DOHH2 (cell line): ENCODE data around the gene DPH7.

Source experiments
- H3F3A ChIP-seq: fragments of 200-600 bp; sonication (generic), shearing (Covaris generic); 2 replicates; pipeline ENCODE4 v1.6.0; 2016; ENCODE audit warnings: antibody characterized with exemption, mild to moderate bottlenecking; ENCODE audit not compliant: control insufficient read depth, insufficient read depth
- H3K27ac ChIP-seq: fragments of 200-600 bp; sonication (generic); 2 replicates; pipeline ENCODE4 v1.5.1; 2014; ENCODE audit warnings: low read depth, mild to moderate bottlenecking, low read length, moderate library complexity
- H3K27me3 ChIP-seq: fragments of 200-600 bp; sonication (generic); 2 replicates; pipeline ENCODE4 v1.6.1; 2014; ENCODE audit warnings: mild to moderate bottlenecking, low read length, mixed read lengths; ENCODE audit not compliant: control insufficient read depth
- H3K36me3 ChIP-seq: fragments of 200-600 bp; sonication (generic); 2 replicates; pipeline ENCODE4 v1.6.1; 2014; ENCODE audit warnings: mild to moderate bottlenecking, low read length, moderate library complexity, mixed read lengths; ENCODE audit not compliant: control insufficient read depth
- H3K4me1 ChIP-seq: fragments of 200-600 bp; sonication (generic); 2 replicates; pipeline ENCODE4 v1.6.1; 2014; ENCODE audit warnings: mild to moderate bottlenecking, low read length, mixed read lengths; ENCODE audit not compliant: control insufficient read depth
- H3K4me2 ChIP-seq: fragments of 200-600 bp; sonication (generic); 2 replicates; pipeline ENCODE4 v1.6.0; 2014; ENCODE audit warnings: mild to moderate bottlenecking, low read length, moderate library complexity
- H3K4me3 ChIP-seq: fragments of 200-600 bp; sonication (generic); 2 replicates; pipeline ENCODE4 v1.5.1; 2014; ENCODE audit warnings: mild to moderate bottlenecking, low read length, mixed read lengths
- H3K79me2 ChIP-seq: fragments of 200-600 bp; sonication (generic); 2 replicates; pipeline ENCODE4 v1.6.1; 2014; ENCODE audit warnings: mild to moderate bottlenecking, low read length, mixed read lengths; ENCODE audit not compliant: control insufficient read depth
- H3K9me2 ChIP-seq: fragments of 200-600 bp; sonication (generic); replicated peaks from 2 replicates; pipeline ENCODE4 v1.6.1; 2014; ENCODE audit warnings: mild to moderate bottlenecking, low read length, mixed read lengths; ENCODE audit not compliant: control insufficient read depth
- H3K9me3 ChIP-seq: fragments of 200-600 bp; sonication (generic); 2 replicates; pipeline ENCODE4 v1.6.1; 2014; ENCODE audit warnings: antibody characterized with exemption, low read length, mixed read lengths; ENCODE audit not compliant: control insufficient read depth, insufficient read depth
- H4K20me1 ChIP-seq: fragments of 200-600 bp; sonication (generic); 2 replicates; pipeline ENCODE4 v1.6.0; 2014; ENCODE audit warnings: low read depth, mild to moderate bottlenecking, antibody characterized with exemption, low read length, moderate library complexity; ENCODE audit not compliant: control insufficient read depth, insufficient read depth
- CTCF ChIP-seq: fragments of 200-600 bp; sonication (generic); IDR thresholded peaks from one replicate; pipeline ENCODE4 v1.5.1; 2014; ENCODE audit warnings: antibody characterized with exemption, mild to moderate bottlenecking, low read depth, low read length; ENCODE audit not compliant: poor library complexity, severe bottlenecking
- EZH2phosphoT487 ChIP-seq: fragments of 200-600 bp; sonication (generic); IDR thresholded peaks from 2 replicates; pipeline ENCODE4 v1.6.1; 2017; ENCODE audit warnings: borderline replicate concordance, mild to moderate bottlenecking, antibody characterized with exemption, low read length, moderate library complexity, mixed read lengths

Gene DPH7

GRCh38 chr9:137605121-137606004, 26.6 kb upstream of the DPH7 start, which contains the start of gene ARRDC1:
TSS of gene ARRDC1 (plus strand) at chr9:137605686. CDS start at chr9:137605718, 32 bp downstream.
- Histone ChIP-seq H3K4me3 (peak within 1 kb of the TSS; percentile 72), H3K4me1 (peaks cover 26% of the 10 kb centered on the region), H3K9me3 (no peaks in the 10 kb centered on the region), H3K9me2 (no peaks in the 10 kb centered on the region), H3K36me3 (no peaks in the 10 kb centered on the region), H3K79me2 (peaks cover 22% of the 10 kb centered on the region), H3K27ac (peak within 1 kb of the TSS; percentile 34; the same call in 1 of the 2 replicates), H3F3A (0 out of 2 replicates have a peak, but pooled peaks cover 4% of the 10 kb centered on the region), H4K20me1 (peaks cover 14% of the 10 kb centered on the region), H3K27me3 (peaks cover 3% of the 10 kb centered on the region; the same call in 1 of the 2 replicates), H3K4me2 (peak within 1 kb of the TSS; percentile 93)
- no peak for TF ChIP-seq EZH2phosphoT487
- TF ChIP-seq CTCF = no peak

- Histone ChIP-seq H4K20me1 (peaks cover 14% of the 10 kb centered on the region), H3K4me1 (peaks cover 26% of the 10 kb centered on the region), H3K9me3 (no peaks in the 10 kb centered on the region), H3K4me3 (peak overlapping the region; percentile 52), H3K27me3 (peaks cover 3% of the 10 kb centered on the region; the same call in 1 of the 2 replicates), H3F3A (0 out of 2 replicates have a peak, but pooled peaks cover 4% of the 10 kb centered on the region), H3K27ac (no peak overlapping the region), H3K36me3 (no peaks in the 10 kb centered on the region), H3K4me2 (peak overlapping the region; percentile 68), H3K9me2 (no peaks in the 10 kb centered on the region), H3K79me2 (peaks cover 22% of the 10 kb centered on the region)
- TF ChIP-seq CTCF (no peak), EZH2phosphoT487 (no peak)
Measured at GRCh38 chr9:137604345-137605086, 25.8 kb upstream of the DPH7 start.

- Histone ChIP-seq H3K4me1 (peaks cover 26% of the 10 kb centered on the region), H4K20me1 (peaks cover 14% of the 10 kb centered on the region), H3K9me2 (no peaks in the 10 kb centered on the region), H3K4me2 (peak overlapping the region; percentile 68; the same call in 1 of the 2 replicates), H3K27me3 (peaks cover 3% of the 10 kb centered on the region; the same call in 1 of the 2 replicates), H3K36me3 (no peaks in the 10 kb centered on the region), H3K9me3 (no peaks in the 10 kb centered on the region), H3K4me3 (no peak overlapping the region), H3K79me2 (peaks cover 22% of the 10 kb centered on the region), H3F3A (0 out of 2 replicates have a peak, but pooled peaks cover 4% of the 10 kb centered on the region), H3K27ac (no peak overlapping the region)
- TF ChIP-seq CTCF (no peak), EZH2phosphoT487 (no peak)
Measured at GRCh38 chr9:137603879-137604278, 25.2 kb upstream of the DPH7 start.
